ENCODE data around the gene FRMD8. TPM values are rescaled to one million over a fixed set of nuclear protein-coding genes. Genes with fewer than 3 reads are reported as not detected.
A peak's percentile ranks its signal among the peaks of the same experiment; 100 is the strongest.

FRMD8 gene
- total and polyA plus RNA-seq, 2 of the 4 experiments (the other 2 are of a cell fraction) = 11.3 to 19.8 TPM

DNA sequence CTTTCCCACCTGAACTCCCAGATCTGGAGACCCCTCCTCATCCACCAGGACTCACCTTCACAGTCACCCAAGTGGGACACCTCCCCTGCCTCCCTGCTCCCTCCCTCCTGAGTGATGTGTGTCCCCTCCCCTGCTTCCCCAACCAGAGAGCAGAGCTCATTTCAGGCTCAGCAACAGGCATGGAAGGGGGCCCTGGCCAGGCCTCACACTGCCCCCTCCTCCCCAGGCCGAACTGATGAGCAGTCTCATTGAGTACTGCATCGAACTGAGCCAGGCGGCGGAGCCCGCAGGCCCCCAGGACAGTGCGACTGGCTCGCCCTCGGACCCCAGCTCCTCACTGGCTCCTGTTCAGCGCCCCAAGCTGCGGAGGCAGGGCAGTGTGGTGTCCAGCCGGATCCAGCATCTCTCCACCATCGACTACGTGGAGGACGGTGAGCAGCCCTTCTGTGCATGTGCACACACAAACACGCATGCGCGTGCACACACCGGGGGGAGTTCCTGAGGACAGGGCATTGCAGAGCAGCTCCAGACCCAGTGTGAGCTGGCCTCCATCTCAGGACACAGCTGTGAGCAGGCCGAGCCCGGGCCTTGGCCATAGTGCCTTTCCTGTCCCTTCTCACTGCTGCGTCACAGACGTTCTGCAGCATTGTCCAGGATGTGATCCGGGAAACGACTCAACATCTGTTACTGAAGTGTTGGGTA lies 18.4 kb downstream of the FRMD8 start:
- Histone ChIP-seq H2BK20ac (ENCODE audit: low read depth, low read length) (no peak overlapping the region), H4K20me1 (ENCODE audit: insufficient read depth, low read length) (peaks cover 7% of the 10 kb centered on the region), H3K79me1 (ENCODE audit: low read depth in 1 of 2, low read length in 2 of 2) (peaks cover 9 to 38% of the 10 kb centered on the region in 2 experiments), H4K5ac (ENCODE audit: low read depth, low read length) (no peak overlapping the region), H3K9ac (ENCODE audit: low read depth, low read length) (no peak overlapping the region), H3K36me3 (ENCODE audit: control insufficient read depth, insufficient read depth, low read length) (peaks cover 57% of the 10 kb centered on the region), H2AFZ (replicated peaks; ENCODE audit: low read length, poor library complexity) (peak overlapping the region; percentile 21), H3K9me1 (ENCODE audit: insufficient read depth, low read length) (peaks cover 4% of the 10 kb centered on the region), H3K4me2 (ENCODE audit: low read depth, low read length) (no peak overlapping the region), H3K23ac (ENCODE audit: low read depth, low read length) (no peak overlapping the region), H3K4ac (ENCODE audit: low read depth, low read length) (no peak overlapping the region), H3K14ac (replicated peaks; ENCODE audit: low read depth, low read length) (no peak overlapping the region), H4K91ac (ENCODE audit: insufficient read depth, low read depth, low read length) (no peak overlapping the region), H3K18ac (ENCODE audit: low read depth, low read length) (no peak overlapping the region), H2AK9ac (replicated peaks; ENCODE audit: low read depth, low read length, poor library complexity) (peak overlapping the region; percentile 55), H2BK5ac (ENCODE audit: low read depth, low read length, poor library complexity, severe bottlenecking) (no peak overlapping the region), H3K4me1 (ENCODE audit: control insufficient read depth, insufficient read depth, low read length) (0 out of 2 replicates have a peak, but pooled peaks cover 1% of the 10 kb centered on the region), H2AK5ac (ENCODE audit: low read depth, low read length) (no peak overlapping the region), H2BK120ac (ENCODE audit: low read depth, low read length) (no peak overlapping the region), H3K9me3 (ENCODE audit: control insufficient read depth, insufficient read depth, low read length) (no peaks in the 10 kb centered on the region), H3K56ac (ENCODE audit: extremely low read depth, insufficient read depth, low read length) (no peak overlapping the region), H2BK15ac (ENCODE audit: low read depth, low read length) (no peak overlapping the region), H4K8ac (ENCODE audit: low read depth in 2 of 2, low read length in 2 of 2) (no peak overlapping the region), H3K4me3 (ENCODE audit: insufficient read depth, low read depth, low read length) (no peak overlapping the region), H3K27ac (ENCODE audit: insufficient read depth, low read length) (no peak overlapping the region), H3K27me3 (ENCODE audit: control insufficient read depth, insufficient read depth, low read length) (no peaks in the 10 kb centered on the region)
- intact Hi-C loops (cut with micrococcal nuclease) = no loop called here
- ChIA-PET CTCF (interaction anchor here (2.3 kb wide), 1 partner anchor 11 kb away, joined by 6 read pairs; no protein-coding TSS in a partner anchor), POLR2A (ENCODE audit: unreplicated experiment) (no interaction called here)
- no TSS peak for BruUV-seq (replicated peaks)
- DNase-seq (no peak), ATAC-seq (ENCODE audit: low read depth) (no peak)
- 97% methylated on average over 8 of the region's 24 CpGs; no CpG with 5 or more reads in 1 of the 2 experiments for WGBS, 2 experiments (ENCODE audit: extremely low coverage in 2 of 2, insufficient read length in 1 of 2)
- in situ Hi-C loops (cut with MboI; ENCODE audit: low sequenced_read_pairs) = no loop called here
- no peak for TF ChIP-seq RAD21 (IDR thresholded peaks at IDR 0.05; ENCODE audit: low read length)
- TF ChIP-seq, protein P1, sequence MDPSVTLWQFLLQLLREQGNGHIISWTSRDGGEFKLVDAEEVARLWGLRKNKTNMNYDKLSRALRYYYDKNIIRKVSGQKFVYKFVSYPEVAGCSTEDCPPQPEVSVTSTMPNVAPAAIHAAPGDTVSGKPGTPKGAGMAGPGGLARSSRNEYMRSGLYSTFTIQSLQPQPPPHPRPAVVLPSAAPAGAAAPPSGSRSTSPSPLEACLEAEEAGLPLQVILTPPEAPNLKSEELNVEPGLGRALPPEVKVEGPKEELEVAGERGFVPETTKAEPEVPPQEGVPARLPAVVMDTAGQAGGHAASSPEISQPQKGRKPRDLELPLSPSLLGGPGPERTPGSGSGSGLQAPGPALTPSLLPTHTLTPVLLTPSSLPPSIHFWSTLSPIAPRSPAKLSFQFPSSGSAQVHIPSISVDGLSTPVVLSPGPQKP (IDR thresholded peaks at IDR 0.05; ENCODE audit: borderline replicate concordance, low read depth, low read length) = no peak
- no peak for TF ChIP-seq RFX5 (IDR thresholded peaks at IDR 0.05; ENCODE audit: low read depth, low read length)
- TF ChIP-seq CEBPB (IDR thresholded peaks at IDR 0.05; ENCODE audit: low read depth, low read length) = no peak
- TF ChIP-seq USF2 (IDR thresholded peaks at IDR 0.05; ENCODE audit: low read depth, low read length) = no peak
- no peak for TF ChIP-seq CTCF (conservative IDR thresholded peaks at IDR 0.05; ENCODE audit: low read depth, low read length)
- no peak for TF ChIP-seq MAZ (IDR thresholded peaks at IDR 0.05; ENCODE audit: borderline replicate concordance, low read depth, low read length)
- TF ChIP-seq MAFK (IDR thresholded peaks at IDR 0.05; ENCODE audit: low read depth, low read length) = no peak
- TF ChIP-seq FOS (IDR thresholded peaks at IDR 0.05; ENCODE audit: low read depth, low read length) = no peak
- TF ChIP-seq MXI1 (IDR thresholded peaks at IDR 0.05; ENCODE audit: borderline replicate concordance, low read depth, low read length) = no peak
- no peak for TF ChIP-seq CHD1 (IDR thresholded peaks at IDR 0.05; ENCODE audit: low read depth, low read length)
- no peak for TF ChIP-seq RCOR1 (IDR thresholded peaks at IDR 0.05; ENCODE audit: insufficient replicate concordance, low read length)
- TF ChIP-seq BHLHE40 (IDR thresholded peaks at IDR 0.05; ENCODE audit: low read depth, low read length) = no peak
- TF ChIP-seq NFE2L2 (IDR thresholded peaks at IDR 0.05; ENCODE audit: low read depth, low read length) = no peak
- no peak for TF ChIP-seq POLR2A (IDR thresholded peaks at IDR 0.05; ENCODE audit: low read depth, low read length)
- no peak for TF ChIP-seq SMC3 (IDR thresholded peaks at IDR 0.05; ENCODE audit: low read depth, low read length)
- dilution Hi-C loops (cut with HindIII; ENCODE audit: low sequenced_read_pairs, unreplicated experiment) = no loop called here

Data from IMR-90 (cell line).